GM23338 (cell line): ENCODE data around the gene PLEKHG4. TPM values are rescaled to one million over a fixed set of nuclear protein-coding genes. Genes with fewer than 3 reads are reported as not detected.

Source experiments
- ATAC-seq: fragments of 200-7000 bp; cut with Tn5 transposase; 3 replicates; pipeline ENCODE4 v1.9.1; 2020
- DNase-seq: peaks from one replicate; pipeline ENCODE4 v3.0.0-alpha.2; 2015; ENCODE audit warnings: low spot score
- H2AFZ ChIP-seq: fragments of 200-600 bp; sonication (generic); 2 replicates; pipeline ENCODE4 v1.8.0; 2016; ENCODE audit warnings: antibody characterized with exemption, mild to moderate bottlenecking, moderate library complexity
- H3F3A ChIP-seq: fragments of 200-600 bp; sonication (generic); replicated peaks from 2 replicates; pipeline ENCODE4 v1.8.0; 2017; ENCODE audit warnings: antibody characterized with exemption, mixed run types, low read depth
- H3K27ac ChIP-seq: fragments of 200-600 bp; sonication (generic); 2 replicates; pipeline ENCODE4 v1.6.1; 2016; ENCODE audit warnings: low read depth
- H3K27me3 ChIP-seq: fragments of 200-600 bp; sonication (generic); 2 replicates; pipeline ENCODE4 v1.8.0; 2016; ENCODE audit warnings: mild to moderate bottlenecking, mixed run types, moderate library complexity; ENCODE audit not compliant: insufficient read depth
- H3K36me3 ChIP-seq: fragments of 200-600 bp; sonication (generic); 2 replicates; pipeline ENCODE4 v1.8.0; 2016; ENCODE audit warnings: mild to moderate bottlenecking; ENCODE audit not compliant: insufficient read depth
- H3K4me1 ChIP-seq: fragments of 200-600 bp; sonication (generic); 2 replicates; pipeline ENCODE4 v1.8.0; 2016; ENCODE audit warnings: mild to moderate bottlenecking, moderate library complexity; ENCODE audit not compliant: insufficient read depth
- H3K4me2 ChIP-seq: fragments of 200-600 bp; sonication (generic); 2 replicates; pipeline ENCODE4 v1.7.1; 2017; ENCODE audit warnings: mixed run types
- H3K4me3 ChIP-seq: fragments of 200-600 bp; sonication (generic); 2 replicates; pipeline ENCODE4 v1.6.1; 2016; ENCODE audit warnings: mixed run types
- H3K79me2 ChIP-seq: fragments of 200-600 bp; sonication (generic); replicated peaks from 2 replicates; pipeline ENCODE4 v1.8.0; 2017; ENCODE audit warnings: mild to moderate bottlenecking; ENCODE audit not compliant: insufficient read depth
- H3K9me2 ChIP-seq: fragments of 200-600 bp; sonication (generic); 2 replicates; pipeline ENCODE4 v1.8.0; 2017; ENCODE audit not compliant: insufficient read depth
- H4K20me1 ChIP-seq: fragments of 200-600 bp; sonication (generic); replicated peaks from 2 replicates; pipeline ENCODE4 v1.8.0; 2017; ENCODE audit warnings: mild to moderate bottlenecking; ENCODE audit not compliant: insufficient read depth
- H3K27ac Mint-ChIP-seq: 2 replicates; pipeline ENCODE4 v1.8.0; 2020; ENCODE audit warnings: inconsistent platforms, mild to moderate bottlenecking, moderate library complexity, mixed read lengths
- H3K27me3 Mint-ChIP-seq: 3 replicates; pipeline ENCODE4 v1.8.0; 2022; ENCODE audit warnings: low read depth, mild to moderate bottlenecking, moderate library complexity, mixed read lengths, inconsistent platforms; ENCODE audit not compliant: insufficient read depth, poor library complexity
- H3K36me3 Mint-ChIP-seq: 3 replicates; pipeline ENCODE4 v1.8.0; 2021; ENCODE audit warnings: low read depth, mild to moderate bottlenecking, inconsistent platforms, moderate library complexity, mixed read lengths
- H3K4me1 Mint-ChIP-seq: 3 replicates; pipeline ENCODE4 v1.8.0; 2020; ENCODE audit warnings: mild to moderate bottlenecking, inconsistent platforms, mixed read lengths
- H3K4me3 Mint-ChIP-seq: 3 replicates; pipeline ENCODE4 v1.8.0; 2021; ENCODE audit warnings: moderate library complexity, mild to moderate bottlenecking, inconsistent platforms, mixed read lengths
- H3K9me3 Mint-ChIP-seq: 3 replicates; pipeline ENCODE4 v1.8.0; 2020; ENCODE audit warnings: moderate library complexity, mild to moderate bottlenecking, inconsistent platforms, mixed read lengths
- CREB1 ChIP-seq: fragments of 250-450 bp; sonication (Bioruptor Pico); IDR thresholded peaks from 2 replicates; pipeline ENCODE4 v1.5.0; 2020; ENCODE audit warnings: low read depth, mild to moderate bottlenecking, moderate library complexity
- CTCF ChIP-seq, 2 experiments: fragments of 200-600 bp in 1 of 2; sonication (generic) in 1 of 2; conservative IDR thresholded peaks; 2 replicates each; pipeline versions ENCODE4 v1.5.1 to v1.6.1; 2016 to 2017; ENCODE audit warnings: antibody characterized with exemption in 2 of 2, low read depth in 2 of 2, mild to moderate bottlenecking in 2 of 2, moderate library complexity in 1 of 2
- ETS1 ChIP-seq: IDR thresholded peaks from 2 replicates; pipeline ENCODE4 v1.6.1; 2016; ENCODE audit warnings: antibody characterized with exemption
- EZH2 ChIP-seq: fragments of 200-600 bp; sonication (generic); IDR thresholded peaks from one replicate; pipeline ENCODE4 v1.8.0; 2017; ENCODE audit warnings: antibody characterized with exemption, mild to moderate bottlenecking, low read depth; ENCODE audit not compliant: unreplicated experiment
- EZH2phosphoT487 ChIP-seq: fragments of 200-600 bp; sonication (generic); IDR thresholded peaks from one replicate; pipeline ENCODE4 v1.8.1; 2018; ENCODE audit warnings: antibody characterized with exemption; ENCODE audit not compliant: unreplicated experiment
- JUNB ChIP-seq: IDR thresholded peaks from one replicate; pipeline ENCODE4 v1.6.1; 2016; ENCODE audit warnings: antibody characterized with exemption; ENCODE audit not compliant: unreplicated experiment
- NANOG ChIP-seq: IDR thresholded peaks from 2 replicates; pipeline ENCODE4 v1.6.1; 2016; ENCODE audit warnings: antibody characterized with exemption, borderline replicate concordance
- POLR2AphosphoS5 ChIP-seq: IDR thresholded peaks from 2 replicates; pipeline ENCODE4 v1.6.1; 2016; ENCODE audit warnings: antibody characterized with exemption, low read depth
- REST ChIP-seq: IDR thresholded peaks from one replicate; pipeline ENCODE4 v1.6.1; 2018; ENCODE audit warnings: antibody characterized with exemption; ENCODE audit not compliant: unreplicated experiment
- STAT1 ChIP-seq: IDR thresholded peaks from one replicate; pipeline ENCODE4 v1.6.1; 2016; ENCODE audit warnings: antibody characterized with exemption; ENCODE audit not compliant: unreplicated experiment
- ZNF114 ChIP-seq: fragments of 250-450 bp; sonication (Bioruptor Pico); IDR thresholded peaks from 2 replicates; pipeline ENCODE4 v1.5.0; 2020; ENCODE audit warnings: mild to moderate bottlenecking, moderate library complexity
- ZNF331 ChIP-seq: fragments of 250-450 bp; sonication (Bioruptor Pico); IDR thresholded peaks from 2 replicates; pipeline ENCODE4 v1.5.0; 2020; ENCODE audit warnings: low read depth, mild to moderate bottlenecking, moderate library complexity
- ZNF462 ChIP-seq: fragments of 250-450 bp; sonication (Bioruptor Pico); IDR thresholded peaks from 2 replicates; pipeline ENCODE4 v1.5.0; 2020; ENCODE audit warnings: mild to moderate bottlenecking, moderate library complexity
- polyA plus RNA-seq: library from polyadenylated mRNA; unstranded; fragments of >200 nt; fragmentation: Nextera tagmentation; extraction: Ambion mirVana; gene quantifications from 2 replicates; pipeline ENCODE4 v1.2.1, GENCODE V29; 2016
- total RNA-seq: library from RNA; depleted of rRNA; stranded (reverse); fragments of >200 nt; shearing (Covaris generic); gene quantifications from 2 replicates; pipeline ENCODE4 v1.2.3, GENCODE V29; 2014

Gene PLEKHG4
- total and polyA plus RNA-seq, 2 experiments from 2014 or later = 3.2 to 10.3 TPM

GRCh38 chr16:67246756-67247191 is 32.6 kb upstream of the PLEKHG4 start:
- no peak for TF ChIP-seq EZH2
- TF ChIP-seq NANOG = no peak
- no peak for TF ChIP-seq ETS1
- peak; percentile 64; the same call in 1 of the 2 replicates for TF ChIP-seq POLR2AphosphoS5
- no peak for TF ChIP-seq STAT1
- no peak for TF ChIP-seq EZH2phosphoT487
- TF ChIP-seq JUNB = no peak
- peak in 1 of 2 experiments; percentile 42; a peak in 2 of 4 replicates for TF ChIP-seq CTCF (conservative IDR thresholded peaks at IDR 0.05; ENCODE audit: low read depth in 2 of 2)
- TF ChIP-seq CREB1 (CRISPR knock-in tag) = no peak
- no peak for TF ChIP-seq ZNF462
- TF ChIP-seq REST = no peak
- no peak for TF ChIP-seq ZNF114 (CRISPR knock-in tag)
- no peak for TF ChIP-seq ZNF331 (CRISPR knock-in tag)
- peak; percentile 97 for DNase-seq
- H3K4me1 ChIP-seq = peaks cover 26% of the 10 kb centered on the region

More at GRCh38 chr16:67246756-67247191, 32.6 kb upstream of the PLEKHG4 start:
- Histone ChIP-seq H3F3A (peaks cover 18% of the 10 kb centered on the region), H3K27ac (peak overlapping the region; percentile 94; the same call in 1 of the 2 replicates), H3K4me2 (peak overlapping the region; percentile 93), H4K20me1 (no peaks in the 10 kb centered on the region; the same call in 1 of the 2 replicates), H3K4me3 (peak overlapping the region; percentile 89), H3K79me2 (peaks cover 36% of the 10 kb centered on the region), H3K27me3 (peaks cover 34% of the 10 kb centered on the region), H3K36me3 (no peaks in the 10 kb centered on the region; the same call in 1 of the 2 replicates), H2AFZ (peak overlapping the region; percentile 87), H3K9me2 (no peaks in the 10 kb centered on the region)
- ATAC-seq = peak; percentile 77
- Mint-ChIP-seq H3K27me3 (peaks cover 31% of the 10 kb centered on the region), H3K9me3 (no peaks in the 10 kb centered on the region; the same call in 2 of the 3 replicates), H3K36me3 (peaks cover 5% of the 10 kb centered on the region; the same call in 2 of the 3 replicates), H3K4me1 (peaks cover 44% of the 10 kb centered on the region), H3K4me3 (peak overlapping the region; percentile 90), H3K27ac (peak overlapping the region; percentile 97)
